SK-N-SH treated with all-trans-retinoic acid at 6 μM for 48 hours (cell line): ENCODE results near the gene PRSS22.

ENCODE experiments used
- ATAC-seq: fragments of 200-7000 bp; cut with Tn5 transposase; 3 replicates; pipeline ENCODE4 v1.9.1; 2020; ENCODE audit warnings: mild to moderate bottlenecking, moderate library complexity
- ARNTL ChIP-seq: fragments of 450-650 bp; formaldehyde crosslinking; IDR thresholded peaks from 2 replicates; pipeline ENCODE4 v1.5.0; 2020; ENCODE audit warnings: low read depth, mild to moderate bottlenecking, moderate library complexity, borderline replicate concordance
- BACH2 ChIP-seq: fragments of 250-450 bp; sonication (Bioruptor Pico); IDR thresholded peaks from 2 replicates; pipeline ENCODE4 v1.9.0; 2021; ENCODE audit warnings: mild to moderate bottlenecking, borderline replicate concordance
- CREB5 ChIP-seq: fragments of 250-450 bp; sonication (Bioruptor Pico); IDR thresholded peaks from 2 replicates; pipeline ENCODE4 v1.5.1; 2020; ENCODE audit warnings: low read depth, mild to moderate bottlenecking, moderate library complexity
- CSDC2 ChIP-seq: fragments of 250-450 bp; sonication (Bioruptor Pico); IDR thresholded peaks from 2 replicates; pipeline ENCODE4 v1.5.0; 2020; ENCODE audit warnings: mild to moderate bottlenecking, moderate library complexity
- CSRNP3 ChIP-seq: fragments of 250-450 bp; sonication (Bioruptor Pico); IDR thresholded peaks from 2 replicates; pipeline ENCODE4 v1.5.1; 2021; ENCODE audit warnings: mild to moderate bottlenecking, moderate library complexity
- ESRRG ChIP-seq: fragments of 250-450 bp; sonication (Bioruptor Pico); IDR thresholded peaks from 2 replicates; pipeline ENCODE4 v1.6.1; 2021; ENCODE audit warnings: mild to moderate bottlenecking
- GLIS3 ChIP-seq: fragments of 250-450 bp; sonication (Bioruptor Pico); IDR thresholded peaks from 2 replicates; pipeline ENCODE4 v1.5.0; 2020; ENCODE audit warnings: mild to moderate bottlenecking, moderate library complexity
- ISL1 ChIP-seq: fragments of 250-450 bp; sonication (Bioruptor Pico); IDR thresholded peaks from 2 replicates; pipeline ENCODE4 v2.1.2; 2022; ENCODE audit warnings: mild to moderate bottlenecking, moderate library complexity
- OSR1 ChIP-seq: fragments of 250-450 bp; sonication (Bioruptor Pico); IDR thresholded peaks from 2 replicates; pipeline ENCODE4 v1.8.0; 2022; ENCODE audit warnings: moderate library complexity, mild to moderate bottlenecking, inconsistent platforms
- PATZ1 ChIP-seq: fragments of 250-450 bp; sonication (Bioruptor Pico); IDR thresholded peaks from 2 replicates; pipeline ENCODE4 v1.8.0; 2020; ENCODE audit warnings: mild to moderate bottlenecking, moderate library complexity, borderline replicate concordance
- POU6F1 ChIP-seq: fragments of 250-450 bp; sonication (Bioruptor Pico); IDR thresholded peaks from 2 replicates; pipeline ENCODE4 v1.8.0; 2021; ENCODE audit warnings: low read depth, mild to moderate bottlenecking, moderate library complexity, borderline replicate concordance
- PPARA ChIP-seq: fragments of 250-450 bp; sonication (Bioruptor Pico); IDR thresholded peaks from 2 replicates; pipeline ENCODE4 v1.5.0; 2020; ENCODE audit warnings: mild to moderate bottlenecking, borderline replicate concordance
- RARB ChIP-seq: fragments of 250-450 bp; sonication (Bioruptor Pico); IDR thresholded peaks from 2 replicates; pipeline ENCODE4 v1.8.0; 2021; ENCODE audit warnings: mild to moderate bottlenecking, moderate library complexity
- SNAI2 ChIP-seq: fragments of 250-450 bp; sonication (Bioruptor Pico); IDR thresholded peaks from 2 replicates; pipeline ENCODE4 v1.5.0; 2020; ENCODE audit warnings: mild to moderate bottlenecking, moderate library complexity
- TCF4 ChIP-seq: fragments of 250-450 bp; sonication (Bioruptor Pico); IDR thresholded peaks from 2 replicates; pipeline ENCODE4 v1.8.0; 2021; ENCODE audit warnings: mild to moderate bottlenecking, moderate library complexity, borderline replicate concordance
- TOX ChIP-seq: fragments of 250-450 bp; sonication (Bioruptor Pico); IDR thresholded peaks from 2 replicates; pipeline ENCODE4 v1.8.0; 2021; ENCODE audit warnings: mild to moderate bottlenecking, moderate library complexity, borderline replicate concordance
- TSHZ2 ChIP-seq: fragments of 250-450 bp; sonication (Bioruptor Pico); IDR thresholded peaks from 2 replicates; pipeline ENCODE4 v1.5.0; 2020; ENCODE audit warnings: mild to moderate bottlenecking, moderate library complexity
- ZC3H10 ChIP-seq: fragments of 250-450 bp; sonication (Bioruptor Pico); IDR thresholded peaks from 2 replicates; pipeline ENCODE4 v1.5.1; 2021; ENCODE audit warnings: mild to moderate bottlenecking, moderate library complexity
- ZFP3 ChIP-seq: fragments of 250-450 bp; sonication (Bioruptor Pico); IDR thresholded peaks from 2 replicates; pipeline ENCODE4 v1.5.0; 2020; ENCODE audit warnings: mild to moderate bottlenecking, moderate library complexity
- ZFP30 ChIP-seq: fragments of 450-650 bp; formaldehyde crosslinking; IDR thresholded peaks from 2 replicates; pipeline ENCODE4 v1.5.0; 2022; ENCODE audit warnings: mild to moderate bottlenecking, moderate library complexity
- ZNF565 ChIP-seq: fragments of 450-650 bp; formaldehyde crosslinking; conservative IDR thresholded peaks from 2 replicates; pipeline ENCODE4 v1.5.0; 2020; ENCODE audit warnings: low read depth, mild to moderate bottlenecking, moderate library complexity
- ZNF70 ChIP-seq: fragments of 450-650 bp; formaldehyde crosslinking; IDR thresholded peaks from 2 replicates; pipeline ENCODE4 v1.5.0; 2020; ENCODE audit warnings: mild to moderate bottlenecking, moderate library complexity
- ZNF8 ChIP-seq: fragments of 450-650 bp; formaldehyde crosslinking; IDR thresholded peaks from 2 replicates; pipeline ENCODE4 v1.5.0; 2020; ENCODE audit warnings: mild to moderate bottlenecking, moderate library complexity

The PRSS22 gene

GRCh38 chr16:2828521-2828840 lies 29.5 kb downstream of the PRSS22 start (continued):
- TF ChIP-seq PATZ1 = no peak
- TF ChIP-seq ZFP3 = no peak
- no peak for TF ChIP-seq GLIS3 (CRISPR knock-in tag)

- no peak for ATAC-seq
- TF ChIP-seq ZNF565 (CRISPR knock-in tag) (no peak), ZNF8 (CRISPR knock-in tag) (no peak), PATZ1 (no peak), POU6F1 (CRISPR knock-in tag) (no peak), GLIS3 (CRISPR knock-in tag) (no peak), RARB (CRISPR knock-in tag) (no peak), ZFP3 (no peak), CREB5 (CRISPR knock-in tag) (no peak), ZNF70 (CRISPR knock-in tag) (no peak), PPARA (CRISPR knock-in tag) (no peak), SNAI2 (CRISPR knock-in tag) (no peak), TSHZ2 (no peak), ZFP30 (no peak), CSDC2 (CRISPR knock-in tag) (no peak), ARNTL (CRISPR knock-in tag) (no peak), ESRRG (CRISPR knock-in tag) (no peak), BACH2 (CRISPR knock-in tag) (no peak), CSRNP3 (CRISPR knock-in tag) (no peak)
- TF ChIP-seq, all 23 proteins: peak for 0
Observed at GRCh38 chr16:2827831-2828520, 30.0 kb downstream of the PRSS22 start.

- ATAC-seq = no peak
- no peak for TF ChIP-seq CSRNP3 (CRISPR knock-in tag)
- no peak for TF ChIP-seq ZNF70 (CRISPR knock-in tag)
- TF ChIP-seq ZFP30 = no peak
- TF ChIP-seq TOX (CRISPR knock-in tag) = no peak
- TF ChIP-seq RARB (CRISPR knock-in tag) = no peak
- no peak for TF ChIP-seq CSDC2 (CRISPR knock-in tag)
- no peak for TF ChIP-seq OSR1 (CRISPR knock-in tag)
- no peak for TF ChIP-seq TCF4
- TF ChIP-seq ZFP3 = no peak
- no peak for TF ChIP-seq ZC3H10 (CRISPR knock-in tag)
- TF ChIP-seq ESRRG (CRISPR knock-in tag) = no peak
- TF ChIP-seq BACH2 (CRISPR knock-in tag) = no peak
- no peak for TF ChIP-seq ARNTL (CRISPR knock-in tag)
- TF ChIP-seq POU6F1 (CRISPR knock-in tag) = no peak
- TF ChIP-seq ZNF8 (CRISPR knock-in tag) = no peak
- no peak for TF ChIP-seq ISL1
Observed at GRCh38 chr16:2827374-2827791, 30.6 kb downstream of the PRSS22 start.
